ENCODE results near the gene PARD6G. TPM values are rescaled to one million over a fixed set of nuclear protein-coding genes. Genes with fewer than 3 reads are reported as not detected.

Gene PARD6G
- total RNA-seq, 1 experiment from 2014 or later: 13.0 TPM

- H3K27ac Mint-ChIP-seq: peak overlapping the region; percentile 83
Observed at GRCh38 chr18:80112624-80113248, 134.6 kb downstream of the PARD6G start.

More at GRCh38 chr18:80112624-80113248, 134.6 kb downstream of the PARD6G start:
- Mint-ChIP-seq H3K9me3 (0 out of 2 replicates have a peak, but pooled peaks cover 6% of the 10 kb centered on the region), H3K4me3 (peak overlapping the region; percentile 32; the same call in 1 of the 2 replicates), H3K27me3 (ENCODE audit: low read depth) (no peaks in the 10 kb centered on the region), H3K36me3 (peaks cover 13% of the 10 kb centered on the region), H3K4me1 (peaks cover 64% of the 10 kb centered on the region)
- ATAC-seq (no peak), DNase-seq (ENCODE audit: low spot score) (no peak)
- TF ChIP-seq ZNF532 (CRISPR knock-in tag; IDR thresholded peaks at IDR 0.05; ENCODE audit: borderline replicate concordance): no peak
- no peak for TF ChIP-seq RELA (CRISPR knock-in tag; IDR thresholded peaks at IDR 0.05; ENCODE audit: borderline replicate concordance)
- no peak for TF ChIP-seq ZNF317 (CRISPR knock-in tag; IDR thresholded peaks at IDR 0.05; ENCODE audit: borderline replicate concordance, low read depth)
- TF ChIP-seq SMAD4 (CRISPR knock-in tag; IDR thresholded peaks at IDR 0.05): no peak
- TF ChIP-seq ATF3 (CRISPR knock-in tag; conservative IDR thresholded peaks at IDR 0.05): no peak
- TF ChIP-seq ZSCAN18 (CRISPR knock-in tag; IDR thresholded peaks at IDR 0.05): no peak
- TF ChIP-seq CREM (CRISPR knock-in tag; IDR thresholded peaks at IDR 0.05): no peak
- no peak for TF ChIP-seq ZMAT4 (CRISPR knock-in tag; IDR thresholded peaks at IDR 0.05)
- TF ChIP-seq NFYB (CRISPR knock-in tag; conservative IDR thresholded peaks at IDR 0.05; ENCODE audit: low read depth): no peak
- TF ChIP-seq KAT7 (CRISPR knock-in tag; IDR thresholded peaks at IDR 0.05; ENCODE audit: borderline replicate concordance): no peak
- TF ChIP-seq ATF6 (CRISPR knock-in tag; IDR thresholded peaks at IDR 0.05): no peak
- TF ChIP-seq TP53 (CRISPR knock-in tag; IDR thresholded peaks at IDR 0.05): no peak
- TF ChIP-seq E2F4 (CRISPR knock-in tag; IDR thresholded peaks at IDR 0.05; ENCODE audit: borderline replicate concordance, low read depth): no peak
- ChIA-PET CTCF (interaction anchor here (1.2 kb wide), 1 partner anchor 79 kb away, joined by 6 read pairs; the partner anchor contains the start of gene RBFA), POLR2A (no interaction called here)
